Right renal cortex interstitium (tissue), 3 donors: ENCODE data around the gene IFT27. TPM values are rescaled to one million over a fixed set of nuclear protein-coding genes. Genes with fewer than 3 reads are reported as not detected.
"Not testable (repeated sequence)": the region's sequence is repeated elsewhere in the genome, so short reads cannot be mapped to it uniquely, and the experiment has no call there.

ENCODE experiments used
- DNase-seq, 3 donors: peaks; one replicate each; pipeline ENCODE4 v3.0.0-alpha.2; 2013; ENCODE audit warnings: low read depth in 3 of 3, low spot score in 2 of 3
- polyA plus RNA-seq, 3 donors: library from polyadenylated mRNA; unstranded; fragments of 120-200 nt; gene quantifications; one replicate each; pipeline ENCODE4 v1.2.1, GENCODE V29; 2013; ENCODE audit not compliant: insufficient read length in 3 of 3

The IFT27 gene
- polyA plus RNA-seq, 3 donors: 42.0 to 48.9 (median 47.9) TPM

DNA sequence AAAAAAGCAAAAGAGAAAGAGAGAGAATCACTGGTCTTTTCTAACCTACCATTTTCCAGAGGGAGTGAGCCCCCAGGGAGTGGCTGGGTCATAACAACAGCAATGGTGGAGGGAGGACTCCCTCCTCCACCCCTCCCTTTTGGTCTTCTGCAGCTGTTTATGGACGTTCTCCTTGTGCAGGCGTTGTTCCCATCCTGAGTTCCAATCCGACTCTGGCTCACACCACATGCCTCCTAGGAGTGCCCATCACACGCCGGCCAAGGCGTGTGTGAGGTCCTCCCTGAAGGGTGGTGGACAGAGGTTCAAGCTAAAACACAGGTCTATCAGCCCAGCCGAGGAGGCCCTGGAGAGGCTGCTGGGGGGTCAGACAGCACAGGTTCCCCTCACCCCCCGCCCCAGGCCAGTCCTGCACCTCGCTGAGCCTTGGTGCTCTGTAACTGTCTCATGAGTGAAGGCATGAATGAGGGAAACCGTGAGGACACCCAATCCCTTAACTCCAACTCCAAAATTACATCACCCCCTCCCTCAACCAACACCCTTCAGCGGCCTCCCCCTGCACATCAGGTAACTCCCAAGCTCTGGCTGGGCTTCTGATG is 29.4 kb downstream of the IFT27 start:
- no peak for DNase-seq

DNA sequence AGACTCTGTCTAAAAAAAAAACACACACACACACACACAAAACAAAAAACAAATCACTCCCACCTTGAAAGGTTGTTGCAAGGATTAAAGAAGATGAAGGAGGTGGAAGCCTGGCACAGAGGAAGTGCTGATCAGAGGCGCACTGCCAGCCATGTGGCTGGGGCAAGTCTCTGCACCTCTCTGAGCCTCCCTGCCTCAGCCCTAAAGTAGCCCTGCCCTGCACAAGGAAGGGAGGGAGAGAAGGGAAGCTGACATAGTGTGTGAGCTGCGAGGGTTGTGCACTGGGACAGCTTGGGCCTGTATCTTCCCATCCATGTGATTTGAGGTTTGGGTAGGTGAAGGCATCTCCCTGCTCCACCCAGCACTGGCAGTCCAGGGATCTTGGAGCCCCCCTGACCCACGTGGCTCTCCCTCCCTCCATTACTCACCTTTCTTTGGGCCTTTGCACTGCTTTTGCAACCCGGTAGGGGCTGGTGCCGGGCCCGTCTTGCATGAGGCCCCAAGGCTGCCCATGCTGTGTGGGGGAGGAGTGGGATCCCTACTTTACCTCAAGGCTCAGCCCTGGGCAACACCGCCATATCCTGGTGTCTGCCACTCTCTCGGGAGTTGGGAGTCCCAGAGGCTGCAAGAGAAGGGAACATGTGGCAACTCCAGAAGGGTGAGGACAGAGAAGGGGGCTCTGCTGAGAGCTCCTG is 30.5 kb downstream of the IFT27 start:
- no peak for DNase-seq

DNA sequence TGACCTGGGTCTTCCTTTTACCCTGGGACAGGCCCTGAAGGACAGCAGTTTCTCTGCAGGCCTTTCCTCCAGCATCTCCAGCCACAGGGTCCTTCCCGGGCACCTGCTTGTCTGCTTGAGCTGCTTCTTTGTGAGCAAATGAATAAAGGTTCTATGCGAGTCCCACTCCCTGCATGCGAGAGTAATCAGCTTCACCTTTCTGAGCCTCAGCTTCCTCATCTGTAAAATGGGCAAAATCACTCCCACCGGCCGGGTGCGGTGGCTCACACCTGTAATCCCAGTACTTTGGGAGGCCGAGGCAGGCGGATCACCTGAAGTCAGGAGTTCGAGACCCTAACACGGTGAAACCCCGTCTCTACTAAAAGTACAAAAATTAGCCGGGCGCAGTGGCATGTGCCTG is 31.1 kb downstream of the IFT27 start:
- DNase-seq: no peak

DNA sequence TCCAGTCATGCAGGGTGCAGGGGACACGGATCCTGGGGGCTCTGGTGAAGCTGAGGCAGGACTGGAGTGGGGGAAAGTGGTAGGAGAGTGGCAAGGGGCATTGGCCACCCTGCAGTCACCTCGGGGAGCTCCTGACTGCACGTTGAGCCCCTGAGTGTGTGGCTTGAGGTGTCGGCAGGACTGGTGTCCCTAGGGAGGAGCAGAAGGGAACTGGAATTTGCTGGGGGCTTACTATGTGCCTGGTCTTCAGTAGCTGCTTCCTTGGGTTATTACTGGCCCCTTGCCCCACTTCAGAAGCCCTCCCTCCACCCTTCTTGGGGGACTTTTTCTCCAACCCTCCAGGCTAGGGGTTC is 31.5 kb downstream of the IFT27 start:
- DNase-seq: no peak

DNA sequence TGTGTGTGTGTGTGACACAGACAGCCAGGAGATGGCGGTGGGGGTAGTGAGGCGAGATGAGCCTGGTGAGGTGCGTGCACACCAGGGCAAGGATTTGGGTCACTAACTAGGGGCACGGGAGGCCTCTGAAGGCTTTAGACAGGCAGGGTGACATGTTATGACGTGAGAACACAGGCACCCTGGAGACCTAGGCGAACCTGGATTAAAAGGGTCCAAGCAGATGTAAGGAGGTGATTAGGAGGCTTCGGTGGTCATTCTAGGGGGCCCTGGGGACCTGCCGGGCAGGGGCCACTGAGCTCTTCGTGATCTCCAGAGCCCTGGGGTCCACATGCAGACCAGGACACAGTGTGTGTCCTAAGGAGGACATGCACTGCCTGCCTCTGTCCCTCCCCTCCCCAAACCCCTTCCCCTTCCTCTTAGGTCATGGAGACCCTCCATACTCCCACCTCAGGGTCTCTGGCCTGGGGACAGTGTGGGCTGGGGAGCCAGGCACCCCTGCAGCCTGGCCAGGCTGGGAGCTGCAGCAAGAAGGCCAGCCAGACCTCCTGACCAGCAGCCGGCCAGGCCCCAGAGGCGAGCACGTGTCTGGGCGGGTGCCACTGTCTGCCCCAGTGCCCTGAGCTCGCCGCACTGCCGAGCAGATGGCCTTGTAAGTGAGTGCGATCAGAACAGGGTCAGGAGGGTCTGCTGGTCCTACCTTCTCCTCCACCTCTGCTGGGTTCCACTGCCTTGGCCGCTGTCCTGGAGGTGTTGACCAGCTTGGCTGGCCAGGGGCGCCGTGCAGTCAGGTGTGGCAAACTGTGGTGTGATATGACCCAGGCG is 32.1 kb downstream of the IFT27 start:
- DNase-seq: no peak

DNA sequence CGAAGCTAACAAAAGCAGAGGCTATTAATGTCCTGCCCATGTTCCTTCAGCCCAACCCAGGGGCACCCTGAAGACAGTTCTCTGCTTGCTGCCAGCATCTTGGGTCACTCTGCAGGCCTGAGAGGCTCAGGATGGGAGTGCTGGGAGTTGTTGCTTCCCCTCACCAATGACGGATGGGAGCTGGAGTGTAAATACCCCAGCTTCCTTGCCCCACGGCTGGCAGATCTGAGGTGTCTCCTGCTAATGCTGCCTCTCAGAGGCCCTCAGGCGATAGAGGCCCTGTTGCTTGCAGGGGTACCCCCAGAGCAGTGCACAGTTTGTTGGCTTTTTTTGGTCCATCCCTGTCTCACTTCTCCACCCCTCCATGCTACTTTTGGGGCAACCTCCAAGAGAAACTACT is 32.9 kb downstream of the IFT27 start:
- DNase-seq: no peak

DNA sequence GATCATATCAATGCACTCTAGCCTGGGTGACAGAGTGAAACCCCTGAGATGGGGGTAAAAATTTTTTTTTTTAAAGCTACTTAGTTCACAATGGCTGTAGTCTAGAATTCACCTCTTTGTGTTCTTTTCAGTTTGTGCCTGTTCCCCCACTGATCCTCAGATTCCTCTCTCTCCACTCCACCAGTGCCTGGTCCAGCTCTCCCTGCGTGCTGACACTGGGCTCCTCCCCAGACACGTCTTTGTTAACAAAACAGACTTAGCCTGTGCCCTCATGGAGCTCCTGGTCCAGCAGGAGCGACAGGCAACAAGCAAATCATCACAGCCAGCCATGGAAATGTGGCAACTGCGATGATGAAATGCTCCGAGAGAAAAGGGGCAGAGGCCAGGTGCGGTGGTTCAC is 34.0 kb downstream of the IFT27 start:
- no peak for DNase-seq

DNA sequence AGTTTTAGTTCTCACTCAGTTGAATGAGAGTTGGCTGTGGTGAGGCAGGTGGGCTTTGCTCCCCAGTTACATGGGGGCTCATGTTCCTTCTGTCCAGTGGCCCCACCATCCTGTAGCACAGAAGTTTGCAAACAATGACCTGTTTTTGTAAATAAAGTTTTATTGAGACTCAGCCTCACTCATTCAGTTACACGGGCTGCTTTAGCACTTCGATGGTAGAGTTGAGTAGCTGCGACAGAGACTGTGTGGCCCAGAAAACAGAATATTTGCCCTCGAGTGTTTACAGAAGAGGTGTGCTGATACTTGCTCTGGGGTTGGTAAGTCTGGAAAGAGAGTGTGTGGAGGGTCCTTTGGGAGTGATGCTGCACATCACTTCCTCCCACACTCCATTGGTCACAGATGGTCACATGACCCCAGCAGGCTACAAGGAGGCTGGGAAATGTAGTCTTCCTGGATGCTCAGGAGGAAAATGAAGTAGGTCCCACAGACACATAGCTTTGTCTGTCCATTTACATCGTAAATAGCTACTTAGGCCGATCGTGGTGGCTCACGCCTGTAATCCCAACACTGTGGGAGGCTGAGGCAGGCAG is 34.6 kb downstream of the IFT27 start:
- no peak for DNase-seq

DNA sequence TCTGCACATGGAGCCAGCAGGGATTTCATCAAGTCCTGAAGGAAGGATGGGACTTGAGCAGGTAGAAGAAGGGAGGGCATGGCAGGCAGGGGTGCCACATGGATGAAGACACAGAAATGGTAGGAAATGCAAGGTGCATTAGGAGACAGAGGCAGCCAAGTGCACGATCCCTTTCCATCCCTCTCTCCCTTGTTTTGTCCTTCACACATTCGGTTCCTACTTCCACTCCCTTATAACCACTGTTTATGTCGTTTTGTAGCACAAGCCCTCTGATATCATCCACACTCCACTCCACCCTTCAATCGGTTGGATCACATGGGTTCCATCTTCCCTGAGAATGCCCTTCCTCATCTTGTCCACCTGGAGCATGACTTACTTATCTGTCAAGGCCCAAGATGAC is 35.2 kb downstream of the IFT27 start:
- DNase-seq: no peak

DNA sequence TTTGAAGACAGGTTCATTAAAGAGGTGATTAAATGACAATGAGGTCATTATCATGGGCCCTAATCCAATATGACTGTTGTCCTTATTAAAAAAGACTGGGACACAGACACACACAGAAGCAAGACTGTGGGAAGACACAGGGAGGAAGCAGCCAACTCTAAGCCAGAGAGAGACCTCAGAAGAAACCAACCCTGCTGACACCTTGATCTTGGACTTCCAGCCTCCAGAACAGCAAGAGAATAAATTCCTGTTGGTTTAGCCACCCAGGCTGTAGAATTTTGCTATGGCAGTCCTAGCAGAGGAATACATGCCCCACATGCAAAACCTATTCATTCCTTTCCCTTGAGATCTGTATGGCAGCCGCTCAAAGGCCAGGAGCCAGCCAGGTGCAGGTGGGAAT is 36.7 kb downstream of the IFT27 start:
- DNase-seq: no peak

DNA sequence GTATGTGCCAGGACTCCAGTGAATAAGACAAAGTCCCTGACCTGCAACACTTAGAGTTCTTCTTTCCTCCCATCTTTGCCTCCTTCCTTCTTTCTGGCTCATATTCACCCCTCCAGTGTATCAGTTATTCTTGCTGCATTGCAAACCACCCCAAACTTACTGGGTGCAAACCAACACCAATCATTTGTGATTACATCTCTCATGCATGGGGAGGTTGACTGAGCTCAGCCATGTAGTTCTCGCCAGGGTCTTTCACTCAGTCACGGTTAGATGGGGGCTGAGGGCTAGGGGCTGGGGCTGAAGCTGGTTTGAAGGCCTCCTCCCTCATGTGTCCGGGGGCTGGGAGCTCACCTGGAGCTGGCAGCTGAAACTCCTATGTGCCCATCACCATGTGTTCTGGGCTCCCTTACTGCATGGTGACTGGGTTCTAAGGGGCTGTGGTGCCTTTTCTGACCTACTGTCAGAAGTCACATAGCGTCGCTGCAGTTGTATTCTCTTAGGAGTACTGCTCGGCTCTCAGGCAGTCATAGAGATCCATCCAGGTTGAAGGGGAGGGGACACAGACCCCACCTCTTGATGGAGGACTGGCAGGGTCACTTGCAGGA is 37.4 kb downstream of the IFT27 start:
- no peak for DNase-seq

DNA sequence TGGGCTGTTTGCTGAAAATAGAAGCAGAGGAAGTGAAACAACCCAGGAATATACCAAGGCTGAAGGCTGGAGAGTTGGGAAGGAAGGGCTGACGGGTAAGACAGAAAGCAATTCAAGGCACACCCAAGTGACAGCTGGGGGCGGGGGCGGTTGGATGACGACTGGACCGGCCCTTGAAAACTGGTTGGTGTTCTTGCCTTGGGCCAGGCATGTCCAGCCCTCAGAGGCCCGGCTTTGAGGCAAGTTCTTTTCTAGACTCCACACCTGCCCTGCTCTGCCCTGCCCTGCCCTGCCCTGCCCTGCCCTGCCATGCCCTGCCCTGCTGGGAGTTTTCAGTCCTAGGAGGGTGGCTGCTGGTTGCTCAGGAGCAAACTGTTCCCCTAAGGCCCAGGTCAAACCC is 38.1 kb downstream of the IFT27 start:
- no peak for DNase-seq

DNA sequence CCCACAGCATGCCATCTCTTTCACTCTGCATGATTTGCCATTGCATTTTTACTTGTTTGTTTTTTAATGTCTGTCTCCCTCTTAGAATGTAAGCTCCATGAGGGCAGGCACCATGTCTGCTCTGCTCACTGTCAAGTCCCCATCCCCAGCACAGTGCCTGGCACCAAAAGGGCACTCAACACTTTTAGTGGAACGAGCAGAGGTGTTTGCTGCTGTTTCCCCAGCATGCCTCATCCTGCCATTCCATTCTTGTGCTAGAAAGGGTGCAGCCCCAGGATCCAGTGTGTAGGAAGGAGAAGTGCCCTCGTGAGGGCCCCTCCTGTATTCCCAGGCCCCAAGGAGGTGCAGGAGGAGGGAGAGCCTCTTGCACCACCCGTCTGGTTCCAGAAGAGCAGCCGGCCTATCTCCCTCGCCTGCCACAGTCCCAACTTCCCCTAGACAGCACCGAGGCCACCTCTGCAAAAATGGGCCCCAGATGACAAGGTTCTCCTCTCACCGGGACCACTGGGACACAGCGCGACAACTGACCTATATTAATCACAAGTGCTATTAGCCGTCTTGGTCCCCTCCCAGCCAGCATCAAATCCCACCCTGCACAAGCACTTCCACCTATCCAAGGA is 39.1 kb downstream of the IFT27 start:
- no peak for DNase-seq

DNA sequence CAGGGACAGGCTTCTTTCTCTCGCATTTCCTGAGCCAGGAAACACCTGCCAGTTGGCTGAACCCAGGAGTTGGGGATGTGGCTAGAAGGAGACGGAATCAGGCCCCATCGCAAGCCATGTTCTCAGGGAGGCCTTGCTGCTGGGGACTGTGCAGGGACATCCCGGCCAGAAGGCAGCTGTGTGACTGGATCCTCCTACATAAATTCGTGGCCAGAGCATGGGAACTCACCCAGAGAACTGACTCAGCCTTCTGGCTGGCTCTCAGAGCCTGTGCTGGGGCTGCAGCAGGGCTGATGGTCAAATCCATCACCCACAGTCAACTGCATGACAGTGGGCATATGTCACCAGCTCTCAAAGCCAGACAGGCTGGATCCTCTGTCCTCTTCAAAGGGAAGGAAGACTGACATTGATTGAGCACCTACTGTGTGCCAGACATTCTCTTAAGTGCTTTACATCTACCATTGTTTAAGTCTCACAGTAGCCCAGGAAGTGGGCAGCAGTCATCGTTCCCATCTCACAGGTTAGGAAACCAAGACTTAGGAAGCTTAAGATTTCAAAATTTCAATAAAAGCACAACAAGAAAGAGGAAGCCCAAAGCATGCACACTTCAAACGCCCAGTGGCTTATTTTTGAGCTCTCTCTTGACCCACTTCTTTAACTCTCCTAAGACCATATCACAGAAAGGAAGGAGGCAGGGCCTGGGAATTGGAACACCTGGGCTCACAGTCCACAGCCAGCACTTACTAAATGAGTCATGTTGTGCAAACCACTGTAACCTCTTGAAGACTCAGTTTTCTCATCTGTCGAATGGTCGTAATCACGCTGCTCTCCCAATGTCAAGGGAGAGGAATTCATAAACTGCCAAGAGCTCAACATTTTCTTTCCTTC is 41.5 kb downstream of the IFT27 start:
- DNase-seq: no peak

DNA sequence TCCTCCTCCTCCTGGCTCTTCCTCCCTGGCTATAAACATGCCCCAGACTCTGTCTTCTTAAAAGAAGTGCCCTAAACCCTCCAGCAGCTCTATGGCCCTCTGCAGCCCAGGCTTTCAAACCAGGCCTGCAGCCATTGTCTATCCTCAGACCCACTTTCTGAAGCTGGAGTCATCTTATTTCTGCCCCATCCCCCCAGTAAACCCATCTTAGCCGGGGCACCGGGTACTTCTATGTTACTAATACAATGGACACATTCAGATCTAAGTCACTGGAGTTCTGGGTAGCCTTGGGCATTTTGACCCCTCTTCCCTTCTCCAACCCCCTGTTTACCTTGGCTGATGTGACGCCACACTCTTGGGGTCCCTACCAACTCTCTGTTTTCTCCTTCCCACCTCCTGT is 42.6 kb downstream of the IFT27 start:
- no peak for DNase-seq

DNA sequence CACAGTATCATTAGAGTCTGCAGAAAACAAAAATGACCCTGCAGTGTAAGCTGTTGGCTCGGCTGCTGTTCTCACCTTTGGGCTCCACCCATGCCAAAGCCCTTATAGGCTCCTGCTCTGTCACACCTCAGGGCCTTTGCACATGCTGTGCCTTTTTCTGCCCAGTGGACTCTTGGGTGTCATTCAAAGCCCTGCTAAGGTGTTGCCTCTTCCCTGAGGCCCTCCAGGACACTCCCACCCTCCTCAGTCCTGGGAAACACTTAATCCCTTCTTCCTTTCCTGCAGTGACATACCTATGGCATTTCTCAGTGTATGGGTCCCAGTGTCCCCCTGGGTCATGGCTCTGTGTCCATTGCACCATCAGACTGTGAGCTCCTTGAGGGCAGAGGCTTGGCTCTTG is 43.3 kb downstream of the IFT27 start:
- no peak for DNase-seq

DNA sequence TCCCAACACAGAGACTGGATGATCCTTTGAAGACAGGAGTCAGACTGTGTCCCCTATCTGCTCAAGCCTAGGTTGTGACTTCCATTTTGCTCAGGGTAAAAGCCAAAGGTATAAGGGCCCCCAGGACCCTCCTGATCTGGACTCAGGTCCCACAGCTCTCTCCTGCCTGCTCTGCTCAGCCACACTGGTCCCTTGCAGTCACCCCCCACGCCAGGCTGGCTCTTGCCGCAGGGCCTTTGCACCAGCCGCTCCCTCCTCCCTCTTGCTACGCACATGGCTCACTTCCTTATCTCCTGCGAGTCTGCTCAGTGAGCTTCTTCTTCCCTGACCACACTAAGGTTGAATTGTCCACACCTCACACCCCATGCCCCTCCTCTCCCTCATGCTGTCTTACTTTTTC is 44.0 kb downstream of the IFT27 start:
- DNase-seq: no peak

DNA sequence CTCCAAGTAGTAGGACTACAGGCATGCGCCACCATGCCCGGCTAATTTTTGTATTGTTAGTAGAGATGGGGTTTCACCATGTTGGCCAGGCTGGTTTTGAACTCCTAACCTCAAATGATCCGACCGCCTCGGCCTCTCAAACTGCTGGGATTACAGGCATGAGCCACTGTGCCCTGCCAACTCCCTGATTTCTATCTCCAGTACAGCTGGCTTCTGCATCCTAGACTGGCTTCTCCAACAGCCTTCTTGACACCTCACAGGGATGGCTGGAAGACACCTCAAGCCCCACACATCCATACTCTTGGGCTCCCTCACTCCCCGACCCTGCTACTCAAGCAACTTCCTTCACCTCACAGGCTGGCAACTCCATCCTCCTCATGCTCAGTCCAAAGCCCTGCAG is 44.6 kb downstream of the IFT27 start:
- DNase-seq: not testable (repeated sequence)

DNA sequence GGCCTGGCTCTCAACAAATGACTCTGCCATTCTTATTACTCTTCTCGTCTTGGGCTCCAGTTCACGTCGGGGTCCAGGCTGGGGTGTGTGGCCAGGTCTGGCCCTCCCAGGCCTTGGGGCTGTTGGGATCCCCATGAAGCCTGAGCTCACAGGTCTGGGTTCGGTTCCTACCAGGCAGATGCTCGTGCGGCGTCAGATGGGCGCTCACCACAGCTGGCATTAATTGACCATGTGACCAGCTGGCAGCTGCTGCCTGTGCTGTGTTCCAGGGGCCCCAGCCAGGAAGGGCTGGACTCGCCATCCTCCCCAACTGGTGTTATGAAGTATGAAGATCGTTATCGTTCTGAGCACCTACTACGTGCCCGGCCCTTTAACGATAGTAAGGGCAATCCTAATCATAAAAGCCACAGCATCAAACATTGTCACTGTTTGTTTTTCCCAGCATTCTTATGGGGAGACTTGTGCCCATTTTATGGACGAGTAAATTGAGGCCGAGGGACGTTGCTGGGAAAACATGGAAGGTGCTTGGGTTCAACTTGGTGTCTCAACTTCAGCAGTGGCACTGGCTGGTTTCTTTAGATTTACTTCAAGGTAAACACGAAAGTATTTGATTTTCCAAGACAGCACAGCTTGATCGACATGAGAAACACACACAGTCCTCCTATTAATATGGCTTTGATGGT is 45.6 kb downstream of the IFT27 start:
- no peak for DNase-seq
